NCI-H2107 treated with DMSO at 0.1 percent for 48 hours (cell line): ENCODE measurements around the gene MKS1.

Source experiments
- DNase-seq: peaks from one replicate; lab custom pipeline; 2025; ENCODE audit not compliant: unreplicated experiment; lab: John Stamatoyannopoulos, UW

Gene MKS1

DNA sequence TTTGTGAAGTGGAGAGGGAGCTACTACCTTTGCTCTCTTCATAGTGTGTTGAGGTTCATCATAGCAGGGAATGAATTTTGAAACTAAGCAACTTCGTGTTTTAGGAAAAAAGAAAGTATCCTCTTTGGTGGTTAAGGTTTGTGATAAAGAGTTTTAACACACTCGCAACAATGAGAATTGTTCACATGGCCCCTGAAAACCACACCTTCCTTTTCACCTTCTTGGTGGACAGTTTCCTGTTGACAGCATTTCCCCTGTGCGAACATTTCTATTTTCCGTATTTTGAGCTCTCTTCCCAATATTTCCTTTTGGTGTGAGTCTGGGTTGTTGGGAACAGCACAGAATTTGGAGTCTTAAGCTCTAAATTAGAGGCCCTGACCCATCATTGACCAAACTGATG is 48.4 kb downstream of the MKS1 start:
- no peak for DNase-seq

DNA sequence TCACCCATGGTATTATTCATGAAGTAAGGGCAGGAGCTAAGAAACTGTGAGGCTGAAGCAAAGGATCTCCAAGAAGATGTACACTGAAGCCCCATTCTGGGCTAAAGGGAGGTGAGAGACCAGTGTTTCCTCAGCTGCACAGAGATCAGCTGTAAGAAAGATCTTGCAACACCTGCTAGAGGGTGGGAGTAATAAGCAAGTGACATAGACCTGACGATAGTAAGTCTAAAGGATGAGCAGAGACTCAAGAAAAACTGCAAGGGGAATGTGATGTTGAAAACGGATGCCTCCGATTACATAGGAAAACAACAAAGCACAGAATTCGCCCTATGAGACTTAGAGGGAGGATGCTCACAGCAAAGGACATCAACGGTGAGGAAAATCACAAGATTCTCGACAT is 52.4 kb downstream of the MKS1 start, which contains the start of gene OR4D2:
Gene OR4D2 (plus strand): TSS at position 301 of the 400 bp plus-strand sequence. CDS start 2,674 bp downstream, outside the sequence.
- DNase-seq, result no peak

DNA sequence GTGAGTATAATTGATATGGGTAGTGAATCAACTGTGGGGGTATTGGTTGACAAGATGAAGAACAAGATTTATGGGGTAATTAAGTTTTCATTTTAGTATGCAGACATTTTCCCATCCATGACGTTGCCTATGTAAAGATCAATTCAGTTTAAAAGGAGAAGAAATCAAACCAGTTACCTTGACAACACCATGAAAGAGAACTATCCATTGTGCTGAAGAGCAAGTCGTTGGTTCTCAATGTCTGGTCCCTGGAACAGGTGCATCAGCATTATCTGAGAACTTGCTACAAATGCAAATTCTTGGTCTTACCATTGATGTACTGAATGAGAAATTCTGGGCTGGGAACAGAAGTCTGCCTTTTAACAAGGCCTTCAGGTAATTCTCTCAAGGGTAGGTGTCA is 53.1 kb downstream of the MKS1 start:
- DNase-seq, result no peak

DNA sequence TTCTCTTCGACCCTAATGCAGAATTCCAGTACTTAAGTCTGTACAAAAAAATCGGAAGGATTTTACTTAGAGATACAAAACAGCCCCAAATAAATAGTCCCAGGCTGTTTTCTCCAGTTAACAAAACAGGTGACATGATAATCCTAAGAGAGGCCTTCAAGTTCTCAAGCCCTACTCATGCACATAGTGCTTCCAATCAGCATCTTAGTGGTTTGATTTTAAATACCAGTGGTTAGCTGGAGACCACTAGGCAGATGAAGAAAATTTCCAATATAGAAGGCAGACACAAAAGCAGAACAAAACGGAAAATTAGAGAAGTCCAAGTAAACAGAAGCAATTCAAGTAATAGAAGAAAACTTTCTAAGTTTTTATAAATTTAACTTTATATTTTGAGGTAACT is 57.5 kb downstream of the MKS1 start:
- DNase-seq, result no peak

DNA sequence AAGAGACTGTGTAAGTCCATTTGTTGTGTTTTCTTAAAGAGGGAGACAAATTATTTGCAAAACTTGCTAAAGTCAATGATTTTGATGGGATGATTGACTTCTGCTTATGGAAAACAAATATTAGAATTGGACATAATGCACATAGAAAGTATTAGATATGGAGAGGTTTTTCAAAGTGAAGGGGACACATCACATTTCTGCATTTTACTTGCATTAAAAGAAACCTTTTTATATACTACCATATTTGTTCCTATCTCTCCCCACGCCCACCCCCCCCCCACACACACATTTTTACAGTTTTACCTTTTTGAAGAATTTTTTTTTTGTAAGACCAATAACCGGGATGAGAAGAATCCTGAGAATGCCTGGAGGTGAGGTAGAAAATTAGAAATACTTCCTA is 60.9 kb downstream of the MKS1 start:
- no peak for DNase-seq

GRCh38 chr17:58156839-58157803 is 61.9 kb downstream of the MKS1 start:
- DNase-seq, result no peak
